GM23338 (cell line): ENCODE data around the gene PPIP5K2. TPM values are rescaled to one million over a fixed set of nuclear protein-coding genes. Genes with fewer than 3 reads are reported as not detected.

Source experiments
- ATAC-seq: fragments of 200-7000 bp; cut with Tn5 transposase; 3 replicates; pipeline ENCODE4 v1.9.1; 2020
- DNase-seq: peaks from one replicate; pipeline ENCODE4 v3.0.0-alpha.2; 2015; ENCODE audit warnings: low spot score
- H2AFZ ChIP-seq: fragments of 200-600 bp; sonication (generic); 2 replicates; pipeline ENCODE4 v1.8.0; 2016; ENCODE audit warnings: antibody characterized with exemption, mild to moderate bottlenecking, moderate library complexity
- H3F3A ChIP-seq: fragments of 200-600 bp; sonication (generic); replicated peaks from 2 replicates; pipeline ENCODE4 v1.8.0; 2017; ENCODE audit warnings: antibody characterized with exemption, mixed run types, low read depth
- H3K27ac ChIP-seq: fragments of 200-600 bp; sonication (generic); 2 replicates; pipeline ENCODE4 v1.6.1; 2016; ENCODE audit warnings: low read depth
- H3K27me3 ChIP-seq: fragments of 200-600 bp; sonication (generic); 2 replicates; pipeline ENCODE4 v1.8.0; 2016; ENCODE audit warnings: mild to moderate bottlenecking, mixed run types, moderate library complexity; ENCODE audit not compliant: insufficient read depth
- H3K36me3 ChIP-seq: fragments of 200-600 bp; sonication (generic); 2 replicates; pipeline ENCODE4 v1.8.0; 2016; ENCODE audit warnings: mild to moderate bottlenecking; ENCODE audit not compliant: insufficient read depth
- H3K4me1 ChIP-seq: fragments of 200-600 bp; sonication (generic); 2 replicates; pipeline ENCODE4 v1.8.0; 2016; ENCODE audit warnings: mild to moderate bottlenecking, moderate library complexity; ENCODE audit not compliant: insufficient read depth
- H3K4me2 ChIP-seq: fragments of 200-600 bp; sonication (generic); 2 replicates; pipeline ENCODE4 v1.7.1; 2017; ENCODE audit warnings: mixed run types
- H3K4me3 ChIP-seq: fragments of 200-600 bp; sonication (generic); 2 replicates; pipeline ENCODE4 v1.6.1; 2016; ENCODE audit warnings: mixed run types
- H3K79me2 ChIP-seq: fragments of 200-600 bp; sonication (generic); replicated peaks from 2 replicates; pipeline ENCODE4 v1.8.0; 2017; ENCODE audit warnings: mild to moderate bottlenecking; ENCODE audit not compliant: insufficient read depth
- H3K9me2 ChIP-seq: fragments of 200-600 bp; sonication (generic); 2 replicates; pipeline ENCODE4 v1.8.0; 2017; ENCODE audit not compliant: insufficient read depth
- H4K20me1 ChIP-seq: fragments of 200-600 bp; sonication (generic); replicated peaks from 2 replicates; pipeline ENCODE4 v1.8.0; 2017; ENCODE audit warnings: mild to moderate bottlenecking; ENCODE audit not compliant: insufficient read depth
- H3K27ac Mint-ChIP-seq: 2 replicates; pipeline ENCODE4 v1.8.0; 2020; ENCODE audit warnings: inconsistent platforms, mild to moderate bottlenecking, moderate library complexity, mixed read lengths
- H3K27me3 Mint-ChIP-seq: 3 replicates; pipeline ENCODE4 v1.8.0; 2022; ENCODE audit warnings: low read depth, mild to moderate bottlenecking, moderate library complexity, mixed read lengths, inconsistent platforms; ENCODE audit not compliant: insufficient read depth, poor library complexity
- H3K36me3 Mint-ChIP-seq: 3 replicates; pipeline ENCODE4 v1.8.0; 2021; ENCODE audit warnings: low read depth, mild to moderate bottlenecking, inconsistent platforms, moderate library complexity, mixed read lengths
- H3K4me1 Mint-ChIP-seq: 3 replicates; pipeline ENCODE4 v1.8.0; 2020; ENCODE audit warnings: mild to moderate bottlenecking, inconsistent platforms, mixed read lengths
- H3K4me3 Mint-ChIP-seq: 3 replicates; pipeline ENCODE4 v1.8.0; 2021; ENCODE audit warnings: moderate library complexity, mild to moderate bottlenecking, inconsistent platforms, mixed read lengths
- H3K9me3 Mint-ChIP-seq: 3 replicates; pipeline ENCODE4 v1.8.0; 2020; ENCODE audit warnings: moderate library complexity, mild to moderate bottlenecking, inconsistent platforms, mixed read lengths
- EZH2phosphoT487 ChIP-seq: fragments of 200-600 bp; sonication (generic); IDR thresholded peaks from one replicate; pipeline ENCODE4 v1.8.1; 2018; ENCODE audit warnings: antibody characterized with exemption; ENCODE audit not compliant: unreplicated experiment
- JUNB ChIP-seq: IDR thresholded peaks from one replicate; pipeline ENCODE4 v1.6.1; 2016; ENCODE audit warnings: antibody characterized with exemption; ENCODE audit not compliant: unreplicated experiment
- NANOG ChIP-seq: IDR thresholded peaks from 2 replicates; pipeline ENCODE4 v1.6.1; 2016; ENCODE audit warnings: antibody characterized with exemption, borderline replicate concordance
- POLR2AphosphoS5 ChIP-seq: IDR thresholded peaks from 2 replicates; pipeline ENCODE4 v1.6.1; 2016; ENCODE audit warnings: antibody characterized with exemption, low read depth
- STAT1 ChIP-seq: IDR thresholded peaks from one replicate; pipeline ENCODE4 v1.6.1; 2016; ENCODE audit warnings: antibody characterized with exemption; ENCODE audit not compliant: unreplicated experiment
- ZNF114 ChIP-seq: fragments of 250-450 bp; sonication (Bioruptor Pico); IDR thresholded peaks from 2 replicates; pipeline ENCODE4 v1.5.0; 2020; ENCODE audit warnings: mild to moderate bottlenecking, moderate library complexity
- ZNF331 ChIP-seq: fragments of 250-450 bp; sonication (Bioruptor Pico); IDR thresholded peaks from 2 replicates; pipeline ENCODE4 v1.5.0; 2020; ENCODE audit warnings: low read depth, mild to moderate bottlenecking, moderate library complexity
- polyA plus RNA-seq: library from polyadenylated mRNA; unstranded; fragments of >200 nt; fragmentation: Nextera tagmentation; extraction: Ambion mirVana; gene quantifications from 2 replicates; pipeline ENCODE4 v1.2.1, GENCODE V29; 2016
- total RNA-seq: library from RNA; depleted of rRNA; stranded (reverse); fragments of >200 nt; shearing (Covaris generic); gene quantifications from 2 replicates; pipeline ENCODE4 v1.2.3, GENCODE V29; 2014
- TF ChIP-seq, protein P1 (sequence below): fragments of 250-450 bp; sonication (Bioruptor Pico); IDR thresholded peaks from 2 replicates; pipeline ENCODE4 v1.5.0; 2020; ENCODE audit warnings: mild to moderate bottlenecking, moderate library complexity
- TF ChIP-seq, protein P2 (sequence below), 2 experiments: fragments of 200-600 bp in 1 of 2; sonication (generic) in 1 of 2; conservative IDR thresholded peaks; 2 replicates each; pipeline versions ENCODE4 v1.5.1 to v1.6.1; 2016 to 2017; ENCODE audit warnings: antibody characterized with exemption in 2 of 2, low read depth in 2 of 2, mild to moderate bottlenecking in 2 of 2, moderate library complexity in 1 of 2

Gene PPIP5K2
- total and polyA plus RNA-seq, 2 experiments from 2014 or later, result 41.7 to 45.4 TPM

DNA sequence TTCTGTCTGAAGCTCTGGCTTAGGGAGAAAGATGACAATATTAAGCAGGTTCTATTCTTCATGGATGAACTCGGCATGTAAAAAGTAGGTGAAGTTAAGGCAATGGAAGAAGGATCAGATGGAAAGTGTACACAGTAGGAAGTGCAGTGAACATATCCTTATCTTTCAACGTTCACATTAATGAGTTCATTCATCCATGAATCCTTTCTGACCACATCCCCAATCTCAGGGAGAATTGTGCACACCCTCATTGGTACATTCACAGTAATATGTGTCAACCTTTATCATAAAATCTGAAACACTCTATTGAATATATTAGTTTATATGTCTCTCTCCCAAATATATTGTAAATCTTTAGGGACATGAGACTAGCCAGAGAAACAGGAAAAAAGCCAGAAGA lies 5.7 kb upstream of the PPIP5K2 start (continued):
- TF ChIP-seq, protein P1, sequence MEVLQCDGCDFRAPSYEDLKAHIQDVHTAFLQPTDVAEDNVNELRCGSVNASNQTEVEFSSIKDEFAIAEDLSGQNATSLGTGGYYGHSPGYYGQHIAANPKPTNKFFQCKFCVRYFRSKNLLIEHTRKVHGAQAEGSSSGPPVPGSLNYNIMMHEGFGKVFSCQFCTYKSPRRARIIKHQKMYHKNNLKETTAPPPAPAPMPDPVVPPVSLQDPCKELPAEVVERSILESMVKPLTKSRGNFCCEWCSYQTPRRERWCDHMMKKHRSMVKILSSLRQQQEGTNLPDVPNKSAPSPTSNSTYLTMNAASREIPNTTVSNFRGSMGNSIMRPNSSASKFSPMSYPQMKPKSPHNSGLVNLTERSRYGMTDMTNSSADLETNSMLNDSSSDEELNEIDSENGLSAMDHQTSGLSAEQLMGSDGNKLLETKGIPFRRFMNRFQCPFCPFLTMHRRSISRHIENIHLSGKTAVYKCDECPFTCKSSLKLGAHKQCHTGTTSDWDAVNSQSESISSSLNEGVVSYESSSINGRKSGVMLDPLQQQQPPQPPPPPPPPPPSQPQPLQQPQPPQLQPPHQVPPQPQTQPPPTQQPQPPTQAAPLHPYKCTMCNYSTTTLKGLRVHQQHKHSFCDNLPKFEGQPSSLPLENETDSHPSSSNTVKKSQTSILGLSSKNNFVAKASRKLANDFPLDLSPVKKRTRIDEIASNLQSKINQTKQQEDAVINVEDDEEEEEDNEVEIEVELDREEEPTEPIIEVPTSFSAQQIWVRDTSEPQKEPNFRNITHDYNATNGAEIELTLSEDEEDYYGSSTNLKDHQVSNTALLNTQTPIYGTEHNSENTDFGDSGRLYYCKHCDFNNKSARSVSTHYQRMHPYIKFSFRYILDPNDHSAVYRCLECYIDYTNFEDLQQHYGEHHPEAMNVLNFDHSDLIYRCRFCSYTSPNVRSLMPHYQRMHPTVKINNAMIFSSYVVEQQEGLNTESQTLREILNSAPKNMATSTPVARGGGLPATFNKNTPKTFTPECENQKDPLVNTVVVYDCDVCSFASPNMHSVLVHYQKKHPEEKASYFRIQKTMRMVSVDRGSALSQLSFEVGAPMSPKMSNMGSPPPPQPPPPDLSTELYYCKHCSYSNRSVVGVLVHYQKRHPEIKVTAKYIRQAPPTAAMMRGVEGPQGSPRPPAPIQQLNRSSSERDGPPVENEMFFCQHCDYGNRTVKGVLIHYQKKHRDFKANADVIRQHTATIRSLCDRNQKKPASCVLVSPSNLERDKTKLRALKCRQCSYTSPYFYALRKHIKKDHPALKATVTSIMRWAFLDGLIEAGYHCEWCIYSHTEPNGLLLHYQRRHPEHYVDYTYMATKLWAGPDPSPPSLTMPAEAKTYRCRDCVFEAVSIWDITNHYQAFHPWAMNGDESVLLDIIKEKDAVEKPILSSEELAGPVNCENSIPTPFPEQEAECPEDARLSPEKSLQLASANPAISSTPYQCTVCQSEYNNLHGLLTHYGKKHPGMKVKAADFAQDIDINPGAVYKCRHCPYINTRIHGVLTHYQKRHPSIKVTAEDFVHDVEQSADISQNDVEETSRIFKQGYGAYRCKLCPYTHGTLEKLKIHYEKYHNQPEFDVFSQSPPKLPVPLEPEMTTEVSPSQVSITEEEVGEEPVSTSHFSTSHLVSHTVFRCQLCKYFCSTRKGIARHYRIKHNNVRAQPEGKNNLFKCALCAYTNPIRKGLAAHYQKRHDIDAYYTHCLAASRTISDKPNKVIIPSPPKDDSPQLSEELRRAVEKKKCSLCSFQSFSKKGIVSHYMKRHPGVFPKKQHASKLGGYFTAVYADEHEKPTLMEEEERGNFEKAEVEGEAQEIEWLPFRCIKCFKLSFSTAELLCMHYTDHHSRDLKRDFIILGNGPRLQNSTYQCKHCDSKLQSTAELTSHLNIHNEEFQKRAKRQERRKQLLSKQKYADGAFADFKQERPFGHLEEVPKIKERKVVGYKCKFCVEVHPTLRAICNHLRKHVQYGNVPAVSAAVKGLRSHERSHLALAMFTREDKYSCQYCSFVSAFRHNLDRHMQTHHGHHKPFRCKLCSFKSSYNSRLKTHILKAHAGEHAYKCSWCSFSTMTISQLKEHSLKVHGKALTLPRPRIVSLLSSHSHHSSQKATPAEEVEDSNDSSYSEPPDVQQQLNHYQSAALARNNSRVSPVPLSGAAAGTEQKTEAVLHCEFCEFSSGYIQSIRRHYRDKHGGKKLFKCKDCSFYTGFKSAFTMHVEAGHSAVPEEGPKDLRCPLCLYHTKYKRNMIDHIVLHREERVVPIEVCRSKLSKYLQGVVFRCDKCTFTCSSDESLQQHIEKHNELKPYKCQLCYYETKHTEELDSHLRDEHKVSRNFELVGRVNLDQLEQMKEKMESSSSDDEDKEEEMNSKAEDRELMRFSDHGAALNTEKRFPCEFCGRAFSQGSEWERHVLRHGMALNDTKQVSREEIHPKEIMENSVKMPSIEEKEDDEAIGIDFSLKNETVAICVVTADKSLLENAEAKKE (CRISPR knock-in tag), result no peak
- no peak for TF ChIP-seq STAT1
- TF ChIP-seq ZNF331 (CRISPR knock-in tag), result no peak
- no peak for TF ChIP-seq NANOG

DNA sequence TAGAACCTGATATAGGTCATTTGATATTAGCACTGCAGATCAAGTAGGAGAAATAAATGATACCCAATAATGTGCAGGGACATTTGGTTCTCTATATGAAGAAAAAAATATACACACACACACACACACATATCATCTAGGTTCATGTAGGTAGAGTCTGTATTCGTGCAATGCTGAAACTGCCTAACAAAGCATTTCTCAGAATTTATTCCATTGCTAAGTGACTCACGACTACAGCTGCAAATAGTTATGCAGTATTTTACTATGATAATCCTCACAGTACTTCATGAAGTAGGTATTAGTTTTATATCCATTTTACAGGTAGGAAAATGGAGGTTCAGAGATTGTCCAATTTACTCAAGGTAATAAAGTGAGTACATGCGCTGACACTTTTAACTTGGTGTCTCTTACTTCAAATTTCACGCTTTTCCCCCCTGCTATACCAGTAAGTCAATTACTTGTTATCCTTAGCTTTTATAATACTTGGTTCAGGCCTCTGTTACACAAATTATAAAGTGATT lies 2.6 kb upstream of the PPIP5K2 start:
- peaks cover 10% of the 10 kb centered on the region; the same call in 2 of the 3 replicates for H3K4me1 Mint-ChIP-seq
- no peak overlapping the region for H3K4me3 ChIP-seq
- no peak overlapping the region for H3K27ac ChIP-seq
- 0 out of 2 replicates have a peak, but pooled peaks cover 4% of the 10 kb centered on the region for H3K4me1 ChIP-seq
- H3K4me3 Mint-ChIP-seq, result no peak overlapping the region
- H3K9me3 Mint-ChIP-seq, result no peaks in the 10 kb centered on the region
- DNase-seq, result no peak
- no peak overlapping the region for H3K4me2 ChIP-seq
- peaks cover 4% of the 10 kb centered on the region for H3K27me3 Mint-ChIP-seq
- H3K27ac Mint-ChIP-seq, result no peak overlapping the region
- H3K36me3 ChIP-seq, result no peaks in the 10 kb centered on the region
- no peaks in the 10 kb centered on the region for H4K20me1 ChIP-seq
- ATAC-seq, result no peak
- no peaks in the 10 kb centered on the region for H3K27me3 ChIP-seq
- H3K36me3 Mint-ChIP-seq, result no peaks in the 10 kb centered on the region
- no peaks in the 10 kb centered on the region for H3K9me2 ChIP-seq
- H2AFZ ChIP-seq, result no peak overlapping the region
- no peaks in the 10 kb centered on the region for H3F3A ChIP-seq
- H3K79me2 ChIP-seq, result peaks cover 57% of the 10 kb centered on the region
- TF ChIP-seq, protein P2, sequence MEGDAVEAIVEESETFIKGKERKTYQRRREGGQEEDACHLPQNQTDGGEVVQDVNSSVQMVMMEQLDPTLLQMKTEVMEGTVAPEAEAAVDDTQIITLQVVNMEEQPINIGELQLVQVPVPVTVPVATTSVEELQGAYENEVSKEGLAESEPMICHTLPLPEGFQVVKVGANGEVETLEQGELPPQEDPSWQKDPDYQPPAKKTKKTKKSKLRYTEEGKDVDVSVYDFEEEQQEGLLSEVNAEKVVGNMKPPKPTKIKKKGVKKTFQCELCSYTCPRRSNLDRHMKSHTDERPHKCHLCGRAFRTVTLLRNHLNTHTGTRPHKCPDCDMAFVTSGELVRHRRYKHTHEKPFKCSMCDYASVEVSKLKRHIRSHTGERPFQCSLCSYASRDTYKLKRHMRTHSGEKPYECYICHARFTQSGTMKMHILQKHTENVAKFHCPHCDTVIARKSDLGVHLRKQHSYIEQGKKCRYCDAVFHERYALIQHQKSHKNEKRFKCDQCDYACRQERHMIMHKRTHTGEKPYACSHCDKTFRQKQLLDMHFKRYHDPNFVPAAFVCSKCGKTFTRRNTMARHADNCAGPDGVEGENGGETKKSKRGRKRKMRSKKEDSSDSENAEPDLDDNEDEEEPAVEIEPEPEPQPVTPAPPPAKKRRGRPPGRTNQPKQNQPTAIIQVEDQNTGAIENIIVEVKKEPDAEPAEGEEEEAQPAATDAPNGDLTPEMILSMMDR (conservative IDR thresholded peaks at IDR 0.05; ENCODE audit: low read depth in 2 of 2), result no peak
- TF ChIP-seq JUNB (no peak), NANOG (no peak), POLR2AphosphoS5 (no peak), EZH2phosphoT487 (no peak), ZNF114 (CRISPR knock-in tag) (no peak)
